Activated T-cell treated with anti-CD3 and anti-CD28 coated beads for 48 hours (primary cell): ENCODE results near the gene TRAF1.

Experiments used
- DNase-seq: peaks from one replicate; pipeline ENCODE4 v3.0.0-alpha.2; 2020; ENCODE audit warnings: low read depth

TRAF1 gene

DNA sequence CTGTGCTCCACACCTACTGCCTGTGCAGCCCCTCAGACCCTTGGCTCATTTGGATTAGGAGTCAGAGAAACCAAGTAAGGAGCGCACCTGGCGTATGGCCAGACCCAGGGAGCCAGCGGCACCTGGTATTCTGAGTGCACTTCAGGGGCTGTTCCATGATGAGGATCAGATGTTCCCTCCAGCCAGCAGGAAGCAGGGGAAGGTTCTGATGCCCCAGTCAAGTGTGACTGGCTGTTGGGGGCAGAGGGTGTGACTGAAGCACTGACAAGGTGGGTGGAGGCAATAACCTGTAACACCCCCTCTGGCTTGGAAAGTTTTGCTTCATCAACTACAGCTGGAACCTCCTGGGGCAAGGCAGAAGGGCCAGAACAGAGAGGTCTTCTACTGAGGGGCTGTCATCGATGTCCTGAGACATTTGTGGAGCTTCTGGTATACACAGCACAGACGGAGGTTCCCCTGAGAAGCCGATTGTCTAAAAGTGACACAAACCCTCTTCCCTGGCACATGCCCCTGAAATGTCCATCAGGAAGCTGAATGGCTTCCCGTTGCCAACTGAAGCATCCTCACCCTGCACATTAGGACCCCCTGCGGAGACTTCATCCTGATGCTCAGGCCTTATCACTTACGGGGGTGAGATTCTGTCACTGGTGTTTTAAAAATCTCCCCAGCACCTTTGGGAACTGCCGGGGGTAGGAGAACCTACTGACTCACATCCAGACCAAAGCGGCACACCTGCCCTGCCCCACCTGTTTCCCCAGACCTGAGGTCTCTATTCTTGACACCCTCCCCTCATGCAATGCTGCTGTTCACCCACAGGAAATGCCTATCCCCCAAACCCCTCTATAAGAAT lies 21.1 kb downstream of the TRAF1 start:
- DNase-seq = no peak

- DNase-seq = no peak
Measured at GRCh38 chr9:120904978-120905301, 21.7 kb downstream of the TRAF1 start.

DNA sequence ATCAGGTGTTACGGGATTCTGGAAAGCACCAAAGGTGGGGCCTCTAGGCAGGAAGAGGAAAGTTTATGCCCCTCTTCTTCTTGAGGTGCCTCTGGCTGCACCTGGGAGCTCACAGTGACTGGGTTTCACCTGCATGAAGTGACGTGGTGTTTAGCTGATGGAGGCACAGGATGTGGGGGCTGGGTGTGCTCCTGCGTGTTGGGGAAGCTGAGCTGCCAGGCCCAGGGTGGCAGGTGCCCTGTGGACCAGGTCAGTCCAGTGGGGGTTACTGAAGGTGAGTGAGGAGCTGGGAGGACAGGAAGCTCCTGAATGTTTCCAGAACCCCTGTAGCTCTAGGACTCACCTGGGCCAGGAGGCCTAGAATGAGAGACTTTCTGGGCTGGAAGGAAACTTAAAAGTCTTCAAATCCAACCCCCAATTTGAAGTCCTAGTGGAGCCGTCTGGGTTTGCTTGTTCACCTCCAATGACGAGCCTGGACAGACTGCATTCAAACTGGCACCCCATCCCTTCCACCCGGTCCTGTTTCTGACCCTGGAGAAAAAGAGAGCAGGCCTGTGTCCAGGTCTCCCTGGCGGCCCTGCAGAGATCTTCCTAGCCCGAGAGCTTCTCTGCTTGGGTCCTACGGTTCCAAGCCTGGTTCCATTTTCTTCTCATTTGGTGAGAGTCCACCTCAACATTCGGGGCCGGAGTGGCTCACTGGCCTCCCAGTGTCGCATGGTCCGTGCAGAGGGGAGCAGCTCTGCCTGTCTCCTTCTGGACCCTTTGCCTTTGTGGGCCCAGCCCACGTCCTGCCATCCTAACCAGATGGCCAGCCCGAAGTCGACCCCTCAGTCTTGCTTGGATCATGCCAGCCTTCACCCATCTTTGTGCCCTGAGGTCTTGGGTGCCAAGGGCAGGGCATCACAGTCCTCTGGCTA lies 22.3 kb downstream of the TRAF1 start:
- DNase-seq = no peak

DNA sequence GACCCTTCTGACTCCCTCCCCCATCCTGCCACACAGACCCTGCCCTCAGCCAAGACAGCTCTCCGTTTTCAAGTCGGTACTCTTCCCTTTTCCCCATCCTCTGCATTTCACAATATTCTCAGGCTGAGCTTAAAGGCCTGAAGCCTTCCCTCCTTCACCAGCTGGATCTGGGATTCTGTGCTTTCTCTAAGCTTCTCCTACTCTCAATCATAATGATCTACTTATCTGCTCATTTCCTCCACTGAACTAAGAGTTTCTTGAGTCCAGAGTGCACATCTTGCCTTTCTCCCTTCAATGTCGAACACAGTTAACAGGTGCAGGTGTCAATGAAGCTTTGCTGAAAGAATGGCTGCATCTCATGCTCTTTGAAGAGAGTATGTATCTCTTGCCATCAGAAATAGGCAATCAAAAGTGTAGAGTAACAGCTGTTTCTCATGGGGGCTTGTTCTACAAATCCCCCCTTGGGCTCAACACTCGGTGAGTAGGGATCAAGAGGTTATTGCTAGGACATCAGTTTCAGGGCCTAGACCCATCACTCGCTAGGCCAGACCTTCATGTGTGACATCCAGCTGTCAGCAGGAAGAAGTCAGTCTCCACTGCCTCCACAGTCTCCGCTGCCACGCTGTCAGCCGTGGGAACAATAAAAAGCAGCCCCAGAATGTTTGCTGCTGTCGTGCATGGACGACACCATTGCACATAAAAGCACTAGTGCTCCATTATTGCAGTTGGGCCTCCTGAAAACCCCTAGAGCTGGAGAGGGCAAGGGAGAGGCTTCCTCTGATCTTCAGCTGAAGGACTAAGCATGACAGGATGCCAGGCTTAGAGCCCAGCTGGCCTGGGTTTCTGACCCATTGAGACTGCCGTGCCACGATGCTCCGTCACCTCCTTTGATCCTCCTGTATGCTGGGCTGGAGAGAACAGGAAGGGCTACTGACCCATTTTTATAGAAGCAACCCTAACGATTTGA lies 23.7 kb downstream of the TRAF1 start:
- DNase-seq = no peak

GRCh38 chr9:120901755-120902568 lies 24.6 kb downstream of the TRAF1 start:
- DNase-seq = no peak

DNA sequence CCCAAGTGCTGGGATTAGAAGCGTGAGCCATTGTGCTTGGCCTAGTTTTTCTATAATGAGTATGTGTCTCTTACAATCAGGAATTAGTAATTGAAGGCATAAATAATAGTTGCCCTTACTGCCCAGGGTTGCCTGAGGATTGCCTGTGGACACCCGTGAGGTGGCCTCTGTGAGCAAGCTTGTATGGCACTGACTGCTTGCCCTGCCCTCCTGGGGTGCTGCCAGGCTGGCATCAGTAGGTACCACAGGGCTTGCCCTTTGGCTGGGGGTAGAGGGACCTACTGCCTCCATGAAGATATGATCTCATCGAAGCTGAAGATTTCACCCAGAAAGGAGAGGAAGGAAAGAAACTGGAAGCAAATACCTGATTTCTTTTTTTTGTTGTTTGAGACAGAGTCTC lies 25.8 kb downstream of the TRAF1 start:
- DNase-seq = no peak

DNA sequence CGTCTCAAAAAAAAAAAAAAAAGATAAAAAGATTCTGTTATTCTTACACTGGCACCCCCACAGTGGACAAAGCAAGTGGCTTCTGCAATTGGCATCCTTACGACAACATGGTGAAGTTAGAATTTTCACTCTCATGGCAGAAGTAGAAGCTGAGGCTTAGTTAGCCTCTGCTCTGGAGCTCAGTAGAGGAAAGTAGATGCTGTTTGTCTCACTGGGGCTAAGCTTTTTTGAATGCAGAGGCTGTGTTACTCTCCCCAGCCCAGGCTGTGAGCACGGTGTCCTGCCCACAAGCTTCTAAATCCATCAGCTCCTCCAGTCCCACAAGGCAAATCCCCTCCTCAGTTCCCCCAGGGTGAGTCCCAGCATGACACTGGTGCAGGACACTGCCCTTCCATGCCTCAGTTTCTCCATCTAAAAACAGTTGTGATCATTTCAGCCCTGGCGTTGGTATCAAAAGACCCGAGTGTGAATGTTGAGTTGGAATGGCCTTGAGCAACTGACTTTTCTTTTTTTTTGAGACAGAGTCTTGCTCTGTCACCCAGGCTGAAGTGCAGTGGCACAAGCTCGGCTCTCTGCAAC lies 27.0 kb downstream of the TRAF1 start:
- no peak for DNase-seq

- DNase-seq = no peak
Measured at GRCh38 chr9:120898396-120898795, 28.2 kb downstream of the TRAF1 start.

DNA sequence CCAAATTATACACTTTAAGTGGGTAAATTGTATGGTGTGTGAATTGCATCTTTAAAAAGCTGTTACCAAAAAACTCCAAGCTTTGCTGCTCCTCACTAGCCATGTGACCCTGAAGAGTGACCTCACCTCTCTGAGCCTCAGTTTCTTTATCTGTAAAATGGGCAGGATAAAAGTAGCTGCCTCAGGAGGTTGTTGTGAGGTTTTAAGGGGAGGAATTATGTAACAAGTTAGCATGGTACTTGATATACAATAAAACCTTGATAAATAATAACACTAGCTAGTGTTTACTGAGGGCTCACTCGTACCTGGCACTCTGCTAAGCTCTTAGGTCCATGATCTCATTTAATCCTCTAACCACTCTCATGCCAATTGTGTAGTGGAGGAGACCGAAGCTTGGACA lies 30.6 kb downstream of the TRAF1 start:
- no peak for DNase-seq

GRCh38 chr9:120894321-120895148 lies 32.1 kb downstream of the TRAF1 start:
- no peak for DNase-seq

- DNase-seq = no peak
Measured at GRCh38 chr9:120893611-120894307, 32.8 kb downstream of the TRAF1 start.

GRCh38 chr9:120892748-120893610 lies 33.6 kb downstream of the TRAF1 start:
- DNase-seq = no peak

- DNase-seq = no peak
Measured at GRCh38 chr9:120891884-120892747, 34.5 kb downstream of the TRAF1 start.

GRCh38 chr9:120891245-120891883 lies 35.2 kb downstream of the TRAF1 start:
- DNase-seq = peak; percentile 52

DNA sequence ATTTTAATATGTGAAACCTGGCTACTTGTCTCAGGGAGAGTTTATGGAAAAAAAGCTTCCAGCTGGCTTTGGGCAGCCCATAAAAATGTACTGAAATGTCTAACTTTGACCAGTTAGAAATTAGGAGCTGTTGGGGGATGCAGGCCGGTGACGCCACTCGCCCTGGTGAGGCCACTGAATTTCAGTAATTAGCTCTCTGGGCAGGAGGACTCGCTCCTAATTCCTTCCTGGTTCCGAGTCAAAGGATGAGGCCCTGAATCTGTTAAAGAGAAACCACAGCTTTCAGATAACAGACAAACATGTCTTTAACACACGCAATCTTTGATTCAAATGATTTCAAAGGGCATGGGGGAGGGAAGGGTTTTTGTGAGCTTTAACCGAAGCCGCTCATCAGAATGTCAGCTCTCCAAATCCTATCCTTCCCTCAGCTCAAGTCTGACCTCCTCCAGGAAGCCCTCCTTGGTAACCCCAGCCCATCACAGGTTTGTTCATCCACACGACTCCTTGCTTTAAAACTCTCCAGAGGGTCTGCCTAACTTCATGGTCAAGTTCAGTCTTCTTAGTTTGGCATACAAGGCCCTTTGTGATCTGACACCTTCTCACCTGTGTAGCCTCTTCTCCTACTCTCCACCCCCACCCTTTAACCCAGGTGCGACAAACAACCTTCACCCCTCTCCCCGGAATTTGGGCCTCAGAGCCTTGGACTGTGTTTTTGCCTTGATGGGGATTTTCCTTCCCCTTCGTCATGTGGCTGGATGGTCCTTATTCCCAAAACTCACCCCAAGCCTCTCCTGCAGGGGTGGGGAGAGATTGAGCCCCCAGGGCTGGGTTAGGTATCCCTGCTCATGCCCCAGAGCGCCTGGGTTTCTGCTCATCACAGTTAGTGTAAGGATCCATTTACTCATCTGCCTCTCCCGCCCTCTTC lies 36.0 kb downstream of the TRAF1 start:
- DNase-seq = no peak
